ENCODE measurements around the gene NUMA1. TPM values are rescaled to one million over a fixed set of nuclear protein-coding genes. Genes with fewer than 3 reads are reported as not detected.

Gene NUMA1
- total RNA-seq, 3 donors from 2014 or later (not counting 1 experiment from before 2014, with no cell fraction given), result 261 to 290 (median 262) TPM

GRCh38 chr11:72001285-72001684 lies 79.1 kb downstream of the NUMA1 start:
- H3K27ac Mint-ChIP-seq, result peak overlapping the region; percentile 24 to 30
- no peaks in the 10 kb centered on the region for H3K36me3 Mint-ChIP-seq
- intact Hi-C loops (cut with micrococcal nuclease), result no loop called here
- H3K4me3 Mint-ChIP-seq, result no peak overlapping the region
- H3K4me1 Mint-ChIP-seq, result peaks cover 19 to 30% of the 10 kb centered on the region in 2 donors
- no peak for ATAC-seq
- WGBS (ENCODE audit: insufficient coverage), result 92% methylated on average over 11 of the region's 11 CpGs
- no peak for TF ChIP-seq CTCF (IDR thresholded peaks at IDR 0.05)
- Histone ChIP-seq H3K4me1 (ENCODE audit: control insufficient read depth, insufficient read depth, low read length) (peaks cover 26% of the 10 kb centered on the region), H3K27ac (ENCODE audit: low read length) (no peak overlapping the region), H3K27me3 (ENCODE audit: control insufficient read depth, insufficient read depth, low read length) (no peaks in the 10 kb centered on the region), H3K4me3 (ENCODE audit: low read length) (no peak overlapping the region), H3K9me3 (ENCODE audit: control insufficient read depth, insufficient read depth, low read length) (no peaks in the 10 kb centered on the region), H3K36me3 (ENCODE audit: control insufficient read depth, insufficient read depth, low read length) (peaks cover 43% of the 10 kb centered on the region)
- no peak for DNase-seq
- no peaks in the 10 kb centered on the region for H3K27me3 Mint-ChIP-seq (ENCODE audit: low read depth in 2 of 2)
- H3K9me3 Mint-ChIP-seq, result no peaks in the 10 kb centered on the region

GRCh38 chr11:72000202-72000867 lies 80.0 kb downstream of the NUMA1 start:
- Mint-ChIP-seq H3K36me3 (no peaks in the 10 kb centered on the region), H3K27ac (peak overlapping the region; percentile 92 to 97), H3K4me3 (no peak overlapping the region), H3K9me3 (no peaks in the 10 kb centered on the region), H3K4me1 (peaks cover 19 to 25% of the 10 kb centered on the region in 2 donors), H3K27me3 (ENCODE audit: low read depth in 2 of 2) (no peaks in the 10 kb centered on the region)
- peaks cover 33% of the 10 kb centered on the region for H3K36me3 ChIP-seq (ENCODE audit: control insufficient read depth, insufficient read depth, low read length)
- H3K27me3 ChIP-seq (ENCODE audit: control insufficient read depth, insufficient read depth, low read length), result no peaks in the 10 kb centered on the region
- H3K4me1 ChIP-seq (ENCODE audit: control insufficient read depth, insufficient read depth, low read length), result peaks cover 26% of the 10 kb centered on the region
- TF ChIP-seq CTCF (IDR thresholded peaks at IDR 0.05), result no peak
- intact Hi-C loops (cut with micrococcal nuclease), result no loop called here
- H3K27ac ChIP-seq (ENCODE audit: low read length), result no peak overlapping the region
- WGBS (ENCODE audit: insufficient coverage), result 96% methylated on average over 10 of the region's 10 CpGs
- ATAC-seq (no peak), DNase-seq (no peak)
- no peak overlapping the region for H3K4me3 ChIP-seq (ENCODE audit: low read length)
- no peaks in the 10 kb centered on the region for H3K9me3 ChIP-seq (ENCODE audit: control insufficient read depth, insufficient read depth, low read length)

- Histone ChIP-seq H3K9me3 (ENCODE audit: control insufficient read depth, insufficient read depth, low read length) (no peaks in the 10 kb centered on the region), H3K36me3 (ENCODE audit: control insufficient read depth, insufficient read depth, low read length) (peaks cover 28% of the 10 kb centered on the region), H3K4me1 (ENCODE audit: control insufficient read depth, insufficient read depth, low read length) (peaks cover 26% of the 10 kb centered on the region), H3K27ac (ENCODE audit: low read length) (no peak overlapping the region), H3K4me3 (ENCODE audit: low read length) (no peak overlapping the region), H3K27me3 (ENCODE audit: control insufficient read depth, insufficient read depth, low read length) (no peaks in the 10 kb centered on the region)
- WGBS (ENCODE audit: insufficient coverage), result 94% methylated on average over 8 of the region's 8 CpGs
- Mint-ChIP-seq H3K27me3 (ENCODE audit: low read depth in 2 of 2) (no peaks in the 10 kb centered on the region), H3K9me3 (no peaks in the 10 kb centered on the region), H3K27ac (peak overlapping the region; percentile 92 to 97), H3K4me3 (peak overlapping the region; percentile 95), H3K4me1 (peaks cover 19 to 25% of the 10 kb centered on the region in 2 donors), H3K36me3 (no peaks in the 10 kb centered on the region)
- intact Hi-C loops (cut with micrococcal nuclease), result no loop called here
- DNase-seq (no peak), ATAC-seq (no peak)
- TF ChIP-seq CTCF (IDR thresholded peaks at IDR 0.05), result no peak
Measured at GRCh38 chr11:71999798-72000197, 80.5 kb downstream of the NUMA1 start.

- DNase-seq (no peak), ATAC-seq (no peak)
- peaks cover 24% of the 10 kb centered on the region for H3K36me3 ChIP-seq (ENCODE audit: control insufficient read depth, insufficient read depth, low read length)
- no peak for TF ChIP-seq CTCF (IDR thresholded peaks at IDR 0.05)
- peak overlapping the region; percentile 92 to 97 for H3K27ac Mint-ChIP-seq
- no peaks in the 10 kb centered on the region for H3K9me3 ChIP-seq (ENCODE audit: control insufficient read depth, insufficient read depth, low read length)
- peak overlapping the region; percentile 95 for H3K4me3 Mint-ChIP-seq
- WGBS (ENCODE audit: insufficient coverage), result 70% methylated on average over 2 of the region's 2 CpGs
- peak overlapping the region; percentile 54 for H3K27ac ChIP-seq (ENCODE audit: low read length)
- intact Hi-C loops (cut with micrococcal nuclease), result no loop called here
- H3K4me3 ChIP-seq (ENCODE audit: low read length), result peak overlapping the region; percentile 22
- no peaks in the 10 kb centered on the region for H3K27me3 ChIP-seq (ENCODE audit: control insufficient read depth, insufficient read depth, low read length)
- no peaks in the 10 kb centered on the region for H3K9me3 Mint-ChIP-seq
- no peaks in the 10 kb centered on the region for H3K27me3 Mint-ChIP-seq (ENCODE audit: low read depth in 2 of 2)
- peaks cover 26% of the 10 kb centered on the region for H3K4me1 ChIP-seq (ENCODE audit: control insufficient read depth, insufficient read depth, low read length)
- H3K36me3 Mint-ChIP-seq, result no peaks in the 10 kb centered on the region
- H3K4me1 Mint-ChIP-seq, result peaks cover 19 to 25% of the 10 kb centered on the region in 2 donors
Measured at GRCh38 chr11:71999362-71999761, 81.0 kb downstream of the NUMA1 start.
